GM15510 (cell line): Measurements from ENCODE around the gene TMEM30B.

Source experiments
- POLR2A ChIP-seq: IDR thresholded peaks from 3 replicates; pipeline ENCODE4 v1.6.1; 2011; ENCODE audit warnings: borderline replicate concordance; ENCODE audit not compliant: insufficient read length; ENCODE audit errors: extremely low read depth

Gene TMEM30B

DNA sequence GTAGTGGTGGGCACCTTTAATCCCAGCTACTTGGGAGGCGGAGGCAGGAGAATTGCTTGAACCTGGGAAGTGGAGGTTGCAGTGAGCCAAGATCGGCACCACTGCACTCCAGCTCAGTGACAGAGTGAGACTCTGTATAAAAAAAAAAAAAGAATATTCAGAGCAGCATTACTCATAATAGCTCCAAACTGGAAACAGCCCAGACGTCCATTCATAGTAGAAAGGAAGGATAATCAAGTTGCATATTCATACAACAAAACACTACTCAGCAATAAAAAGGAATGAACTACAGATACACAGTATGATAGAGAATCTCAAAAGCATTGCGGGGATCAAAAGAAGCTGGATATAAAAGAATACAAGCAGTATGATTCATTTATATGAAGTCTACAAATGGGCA is 19.1 kb downstream of the TMEM30B start:
- TF ChIP-seq POLR2A, result no peak

DNA sequence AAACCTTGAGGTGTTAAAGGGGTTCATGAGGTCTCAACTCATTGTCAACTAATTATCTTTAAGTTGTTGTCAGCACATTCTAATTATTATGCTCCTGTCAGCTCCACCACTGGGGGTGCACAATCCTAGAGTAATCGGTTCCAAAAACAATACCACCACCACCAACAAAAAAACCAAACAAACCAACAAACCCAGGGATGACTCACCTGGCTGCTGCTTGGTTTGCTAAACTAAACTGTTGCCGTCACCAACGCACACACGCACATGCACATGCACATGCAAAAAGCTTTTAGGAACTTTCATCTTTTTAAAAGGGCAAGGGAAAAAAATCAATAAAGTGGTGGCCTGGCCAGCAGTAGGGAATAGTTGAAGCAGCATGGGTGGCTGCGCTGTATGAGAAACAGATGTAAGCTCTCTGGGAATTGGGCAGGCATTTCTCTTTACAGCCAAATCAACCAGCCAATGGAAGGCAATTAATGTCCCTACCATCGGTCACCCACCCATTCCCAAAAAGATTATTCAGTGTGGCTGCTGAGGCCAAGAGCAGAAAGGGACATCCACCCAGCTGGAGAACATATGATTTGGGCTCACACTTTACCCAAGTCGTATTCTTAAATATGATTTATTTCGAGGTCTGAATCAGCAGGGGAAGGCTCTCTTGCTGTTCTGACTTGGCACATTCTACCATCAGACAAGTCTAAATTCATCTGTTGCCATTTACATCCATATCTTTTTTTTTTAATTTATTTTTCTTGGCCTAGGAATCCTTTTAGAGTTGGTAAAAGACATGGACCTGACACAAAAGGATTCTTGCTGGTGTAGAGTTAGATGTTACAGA is 20.0 kb downstream of the TMEM30B start:
- no peak for TF ChIP-seq POLR2A

DNA sequence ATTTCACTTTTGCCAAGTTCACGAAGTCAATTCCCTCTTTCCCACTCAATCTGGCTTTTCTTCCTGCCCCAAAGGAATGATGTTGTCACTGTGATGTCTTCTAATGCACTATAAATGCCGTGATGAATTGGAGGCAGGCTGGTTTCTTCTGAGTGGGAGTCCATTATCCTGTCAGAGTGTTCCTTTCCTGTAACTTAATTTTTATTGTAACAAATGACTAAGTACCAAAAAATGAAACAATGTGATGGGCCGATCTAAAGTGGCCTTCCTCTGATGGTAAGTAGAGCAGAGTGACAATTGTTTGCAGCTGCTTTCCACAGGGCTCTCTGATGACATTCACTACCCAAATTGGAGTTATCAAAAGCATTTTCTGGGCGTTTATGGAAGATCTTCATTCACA is 22.2 kb downstream of the TMEM30B start:
- TF ChIP-seq POLR2A, result no peak

DNA sequence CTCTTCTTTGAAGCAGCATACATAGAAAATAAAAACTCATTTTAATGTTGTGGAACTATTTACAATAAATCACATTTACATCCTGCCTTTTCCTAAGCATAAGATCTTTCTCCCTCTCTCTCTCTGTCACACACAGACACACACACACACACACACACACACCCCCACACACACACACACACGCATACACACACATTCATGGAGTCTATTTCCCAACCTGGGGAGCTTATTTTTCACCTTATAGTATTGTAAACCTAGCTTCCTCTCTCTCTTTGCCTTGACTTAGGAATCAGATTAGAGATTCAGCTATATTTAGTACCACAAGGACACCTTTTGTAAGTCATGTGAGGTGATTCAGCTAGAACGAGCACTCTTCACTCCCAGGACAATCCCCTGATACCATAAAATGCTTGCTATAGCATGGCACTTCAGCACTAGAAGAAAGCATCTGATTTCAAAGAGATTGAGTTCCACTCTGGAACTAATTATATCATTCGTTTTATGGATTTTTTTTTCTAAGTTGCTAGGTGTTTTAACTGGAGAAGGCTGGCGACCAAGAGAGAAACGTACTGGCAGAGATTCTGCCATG is 23.6 kb downstream of the TMEM30B start:
- TF ChIP-seq POLR2A, result no peak

DNA sequence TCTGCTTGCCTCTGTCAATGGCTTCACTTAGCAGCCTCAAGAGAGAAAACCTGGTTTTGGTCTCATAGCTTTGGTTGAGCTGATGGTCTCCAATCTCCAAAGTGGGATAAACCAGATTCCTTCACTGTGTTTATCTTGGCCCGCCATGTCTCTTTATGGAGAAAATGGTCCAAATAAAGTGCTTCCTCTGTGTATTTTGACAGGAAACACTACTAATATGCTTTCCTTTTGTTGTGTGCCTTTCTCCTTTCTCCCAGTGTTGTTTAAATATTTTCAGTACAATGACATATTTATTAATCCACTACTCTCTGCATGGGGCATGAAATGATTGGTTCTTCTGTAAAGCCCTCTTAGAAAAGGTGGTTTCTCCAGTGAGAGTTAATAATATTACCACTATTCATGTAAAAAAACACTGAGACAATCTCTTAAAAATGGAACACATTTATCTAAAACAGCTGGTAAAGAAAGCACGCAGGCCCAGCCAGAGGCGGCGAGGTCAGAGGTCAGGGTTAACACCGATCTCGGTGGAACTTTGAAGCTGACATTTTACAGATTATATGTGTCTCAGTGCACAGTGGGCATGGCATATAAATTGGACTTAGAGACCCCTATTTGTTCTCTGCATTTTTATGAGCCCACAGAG is 24.2 kb downstream of the TMEM30B start:
- TF ChIP-seq POLR2A, result no peak

DNA sequence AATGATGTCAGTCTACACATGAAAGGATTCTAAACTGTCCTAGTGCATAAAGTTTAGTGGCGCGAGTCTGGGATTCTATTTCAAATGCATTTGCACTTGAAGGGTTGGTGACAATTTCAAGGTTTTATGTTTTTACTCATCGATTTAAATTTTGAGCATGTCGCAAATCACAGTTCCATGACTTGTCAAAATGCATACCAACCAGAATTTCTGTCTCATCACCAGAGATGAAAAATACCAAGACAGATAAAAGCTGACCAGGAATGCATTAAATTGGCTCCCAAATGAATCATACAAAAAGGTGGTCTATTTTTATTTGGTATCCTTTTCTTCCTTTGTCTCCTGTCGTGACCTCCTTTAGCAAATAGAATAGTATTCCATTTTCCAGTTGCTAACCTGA is 25.2 kb downstream of the TMEM30B start:
- no peak for TF ChIP-seq POLR2A

DNA sequence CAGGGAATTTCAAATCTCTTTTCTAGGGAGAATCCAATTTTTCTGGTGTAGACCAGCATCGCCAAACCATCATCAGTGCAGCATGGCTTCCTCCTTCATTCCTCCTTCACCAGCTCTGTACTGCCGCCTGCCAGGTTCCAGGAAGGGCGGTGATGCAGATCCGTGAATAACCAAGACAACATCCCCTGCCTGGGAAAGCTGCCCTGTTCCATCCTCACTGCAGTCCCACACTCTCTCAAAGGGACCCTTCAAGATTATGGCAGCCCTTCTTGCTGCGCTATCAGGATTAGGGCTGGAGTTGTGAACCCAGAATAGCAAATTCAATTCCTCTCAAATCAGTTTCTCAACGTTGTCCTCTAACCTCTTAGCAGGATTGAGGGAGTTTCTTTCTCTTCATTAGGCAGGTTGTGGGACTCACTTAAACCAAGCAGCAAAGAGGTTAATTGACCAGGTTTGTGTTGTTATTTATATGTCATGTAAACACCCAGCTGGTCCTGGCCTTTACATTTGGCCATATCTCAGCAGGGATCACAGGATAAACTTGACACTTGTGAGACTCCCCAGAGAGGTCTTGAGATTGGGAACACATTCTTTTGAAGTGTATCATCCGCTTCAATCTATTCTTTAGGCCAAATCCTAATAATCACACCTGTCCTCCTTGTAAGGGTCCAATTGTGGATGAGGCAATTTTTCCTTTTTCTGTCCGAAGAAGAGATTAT is 26.2 kb downstream of the TMEM30B start:
- TF ChIP-seq POLR2A, result no peak

DNA sequence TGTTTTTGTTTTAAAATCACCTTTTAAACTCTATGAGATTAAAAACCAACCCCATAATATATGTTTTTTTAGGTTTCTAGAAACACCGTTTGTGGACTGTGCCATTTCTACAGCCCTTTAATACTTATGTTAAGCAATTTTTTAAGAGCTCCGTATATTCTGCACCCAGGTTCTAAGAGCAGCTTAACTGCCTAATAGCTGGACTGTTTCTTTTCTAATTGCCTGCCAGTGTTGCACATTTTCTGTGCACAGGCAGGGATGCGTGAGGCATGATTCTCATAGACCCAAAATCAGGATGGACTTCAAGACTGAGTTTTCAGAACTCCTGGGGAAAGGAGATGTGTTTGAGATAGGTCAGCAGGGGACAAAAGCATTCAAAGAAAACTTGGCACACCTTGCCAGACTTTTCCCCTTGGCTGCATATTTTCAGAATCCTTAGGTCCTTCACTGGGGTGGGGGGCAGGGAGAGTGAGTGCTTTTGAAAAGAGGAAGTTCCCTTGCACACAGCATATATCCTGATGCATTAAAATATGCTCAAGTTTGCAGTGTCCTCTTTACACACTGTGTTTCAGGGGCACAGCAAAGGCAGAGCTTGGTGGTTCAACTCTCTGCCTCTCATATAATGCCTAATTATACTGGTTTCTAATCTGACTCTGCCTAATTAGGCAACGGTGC is 27.9 kb downstream of the TMEM30B start:
- no peak for TF ChIP-seq POLR2A

DNA sequence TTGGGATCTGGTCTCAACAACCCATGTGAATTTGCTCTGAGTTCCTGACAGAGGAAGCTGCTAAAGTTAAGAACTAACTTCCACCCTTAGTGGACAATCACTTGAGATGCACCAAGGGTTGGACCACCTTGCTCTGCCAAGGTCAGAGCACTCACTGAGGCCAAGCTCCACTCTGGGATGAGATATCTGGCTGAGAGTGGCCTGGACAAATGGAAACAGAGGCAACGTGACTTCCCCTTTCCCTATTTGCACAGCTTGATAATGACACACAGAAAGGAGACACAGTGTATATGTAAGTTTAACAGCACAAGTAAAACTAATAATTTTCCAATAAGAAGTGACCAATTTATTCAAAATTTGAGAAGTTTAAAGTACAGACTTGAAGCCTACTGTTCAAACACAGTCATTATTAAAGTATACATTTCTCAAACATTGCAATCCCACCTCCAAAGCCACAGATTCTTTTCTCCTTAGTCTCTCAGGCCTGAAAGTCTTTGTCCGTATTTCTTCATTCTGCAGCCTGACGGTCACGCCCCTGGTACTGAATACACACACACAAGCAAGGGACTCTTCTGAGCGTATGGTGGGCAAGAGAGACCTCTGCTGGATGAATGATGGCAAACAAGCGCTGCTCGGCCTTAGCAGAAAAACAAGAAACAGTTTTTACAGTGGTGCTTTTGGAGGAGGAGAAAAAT is 28.6 kb downstream of the TMEM30B start:
- no peak for TF ChIP-seq POLR2A

DNA sequence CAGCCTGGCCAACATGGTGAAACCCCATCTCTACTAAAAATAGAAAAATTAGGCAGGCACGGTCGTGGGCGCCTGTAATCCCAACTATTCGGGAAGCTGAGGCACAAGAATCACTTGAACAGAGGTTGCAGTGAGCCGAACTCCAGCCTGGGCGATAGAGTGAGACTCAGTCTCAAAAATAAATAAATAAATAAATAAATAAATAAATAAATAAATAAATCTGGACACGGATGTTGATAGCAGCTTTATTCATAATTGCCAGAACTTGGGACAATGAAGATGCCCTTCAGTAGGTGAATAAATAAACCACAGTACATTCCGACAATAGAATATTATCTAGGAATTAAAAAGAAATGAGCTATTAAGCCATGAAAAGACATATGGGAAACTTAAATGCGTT is 31.1 kb downstream of the TMEM30B start:
- no peak for TF ChIP-seq POLR2A

DNA sequence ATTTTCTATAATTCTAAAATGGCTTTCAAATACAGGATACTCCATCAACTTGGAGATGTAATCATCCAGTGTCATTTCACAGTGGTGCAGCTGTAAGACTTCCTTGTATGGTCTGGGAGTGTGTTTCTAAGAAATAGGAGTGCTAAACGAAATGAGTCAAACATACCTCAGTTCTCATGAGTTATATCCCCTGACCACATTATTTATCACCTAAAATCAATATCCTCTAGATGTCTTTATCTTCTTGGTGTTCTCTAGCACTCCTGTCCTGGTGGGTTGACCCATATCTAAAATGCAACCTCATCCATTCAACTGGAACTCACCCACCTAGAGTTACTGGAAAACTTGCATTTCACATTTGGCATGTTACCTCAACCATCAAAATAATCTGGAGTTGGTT is 33.2 kb downstream of the TMEM30B start:
- TF ChIP-seq POLR2A, result no peak

DNA sequence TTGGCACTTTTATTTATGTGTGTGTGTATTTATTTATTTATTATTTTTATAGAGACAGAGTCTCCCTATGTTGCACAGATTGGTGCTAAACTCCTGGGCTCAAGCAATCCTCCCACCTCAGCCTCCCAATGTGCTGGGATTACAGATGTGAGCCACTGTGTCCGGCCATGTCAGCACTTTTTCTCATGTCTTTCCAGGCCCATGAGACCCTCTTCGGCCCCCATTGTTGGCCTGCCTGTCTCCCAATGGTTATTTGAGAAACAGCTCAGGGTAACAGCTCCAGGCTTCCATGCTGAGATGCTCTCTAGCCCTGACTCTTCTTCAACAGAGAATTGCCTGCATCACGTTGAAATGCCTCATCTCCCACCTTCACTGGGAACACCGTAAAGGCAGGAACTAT is 34.4 kb downstream of the TMEM30B start:
- no peak for TF ChIP-seq POLR2A

DNA sequence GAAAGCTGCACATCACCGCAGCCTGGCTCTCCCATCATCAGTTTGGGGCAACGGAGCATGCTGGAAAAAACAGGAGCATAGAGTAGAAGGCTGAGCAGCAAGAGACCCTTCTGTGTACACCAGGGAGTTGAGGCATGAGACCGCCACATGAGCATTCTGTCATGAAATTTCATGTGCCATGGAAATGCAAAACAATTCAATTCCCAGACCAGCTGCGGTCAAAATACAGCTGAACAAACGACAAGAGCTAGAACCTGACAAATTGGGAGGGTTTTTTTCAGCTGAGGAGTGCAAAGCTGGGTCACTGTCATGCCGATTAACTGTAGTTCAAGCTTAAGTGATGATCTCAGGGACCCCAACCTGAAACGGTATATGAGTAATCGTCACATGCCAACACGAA is 37.1 kb downstream of the TMEM30B start:
- TF ChIP-seq POLR2A, result no peak

DNA sequence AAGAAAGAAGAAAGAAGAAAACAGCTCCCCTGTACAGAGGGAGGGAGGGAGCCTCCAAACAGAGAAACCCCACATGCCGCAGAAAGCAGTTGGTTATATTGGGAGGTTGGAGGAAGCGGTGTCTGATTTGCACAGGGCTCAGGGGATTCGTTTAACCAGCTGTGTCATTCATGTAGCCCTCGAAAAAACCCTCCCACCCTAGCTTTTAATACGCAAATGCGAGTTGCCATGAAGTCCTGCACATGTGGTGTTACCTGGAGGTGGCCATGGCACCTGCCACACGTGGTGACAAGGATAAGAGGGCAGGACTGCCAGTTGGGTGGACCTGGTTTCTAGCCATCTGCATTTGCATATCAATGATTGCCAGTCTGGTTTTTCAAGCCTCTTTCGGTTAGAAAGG is 40.9 kb downstream of the TMEM30B start:
- no peak for TF ChIP-seq POLR2A
